NCI-H226 (cell line): ENCODE measurements around the gene HINT2.

ENCODE experiments used
- DNase-seq: peaks from one replicate; pipeline ENCODE4 v3.0.0-alpha.2; 2015

The HINT2 gene

DNA sequence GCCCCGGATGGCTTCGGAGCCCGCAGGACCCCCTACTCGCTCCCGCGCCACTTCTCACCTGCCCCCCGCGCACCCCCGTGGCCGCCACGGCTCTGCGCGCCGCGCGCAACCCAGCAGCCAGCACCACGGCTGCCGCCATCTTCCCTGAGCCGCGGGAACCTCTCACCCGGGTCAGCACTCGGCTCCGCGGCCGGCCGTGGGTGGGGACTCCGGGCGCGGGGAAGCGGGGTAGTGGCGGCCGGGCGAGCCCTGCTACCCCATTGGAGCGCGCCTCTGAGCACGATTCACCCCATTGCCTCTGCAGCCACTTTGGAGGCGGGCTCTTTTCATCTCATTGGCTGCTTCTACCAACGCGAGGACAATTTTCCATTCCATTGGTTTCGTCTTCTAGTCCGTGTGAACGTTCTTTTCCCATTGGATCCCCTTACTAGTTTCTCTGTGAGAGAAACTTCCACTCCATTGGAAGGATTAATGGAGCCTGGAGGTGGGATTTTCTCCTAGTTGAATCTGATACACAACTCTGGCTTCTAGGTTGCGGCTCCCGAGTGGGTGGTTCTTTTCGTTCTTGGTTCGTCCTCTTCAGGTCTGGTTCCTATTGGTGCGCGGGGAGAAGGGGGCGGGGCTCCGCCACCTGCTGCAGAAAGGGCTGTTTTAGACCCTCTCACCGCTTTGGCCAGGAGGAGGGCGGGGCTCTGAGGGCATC, at the start of gene HINT2:
HINT2 (minus strand) TSS at position 202 of the 703 bp plus-strand sequence; CDS start at position 139, 63 bp downstream.
- DNase-seq = peak; percentile 93

DNA sequence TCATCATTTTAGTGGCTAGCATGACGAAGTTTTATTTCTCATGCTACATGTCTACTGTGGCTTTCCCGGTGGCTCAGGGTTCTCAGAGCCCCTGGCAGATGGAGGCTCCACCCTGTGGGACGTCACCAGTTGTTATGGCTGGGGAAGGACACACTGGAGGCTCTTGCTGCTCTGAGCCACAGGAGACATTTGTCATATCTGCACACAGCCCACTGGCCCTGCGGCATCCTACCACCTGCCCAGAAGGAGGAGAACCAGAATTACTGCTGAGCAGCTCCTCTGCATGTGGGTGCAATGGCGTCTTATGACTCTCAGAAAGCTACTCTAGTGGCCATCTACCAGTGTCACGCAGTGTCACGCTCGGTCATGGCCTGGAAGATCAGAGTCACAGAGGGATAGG, 48.7 kb upstream of the HINT2 start:
- no peak for DNase-seq

DNA sequence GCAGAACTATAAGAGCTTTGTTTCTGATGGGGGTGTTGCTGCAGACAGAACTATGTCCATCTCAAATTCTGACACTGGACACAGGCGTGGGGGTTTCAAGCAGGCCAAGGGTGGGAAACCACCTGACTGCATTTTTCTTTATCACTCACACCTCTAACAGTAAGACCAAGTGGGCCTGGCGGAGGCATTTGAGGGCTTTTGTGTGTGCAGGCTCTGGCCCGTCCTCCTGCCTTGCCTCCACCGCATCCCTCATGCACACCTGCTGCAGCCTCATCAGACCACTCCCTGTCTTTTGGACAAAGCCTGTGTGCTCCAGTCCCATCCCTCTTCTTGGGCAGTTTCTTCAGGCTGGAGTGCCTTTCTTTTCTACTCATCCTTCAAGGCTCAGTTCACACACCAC, 47.5 kb upstream of the HINT2 start:
- DNase-seq = no peak

DNA sequence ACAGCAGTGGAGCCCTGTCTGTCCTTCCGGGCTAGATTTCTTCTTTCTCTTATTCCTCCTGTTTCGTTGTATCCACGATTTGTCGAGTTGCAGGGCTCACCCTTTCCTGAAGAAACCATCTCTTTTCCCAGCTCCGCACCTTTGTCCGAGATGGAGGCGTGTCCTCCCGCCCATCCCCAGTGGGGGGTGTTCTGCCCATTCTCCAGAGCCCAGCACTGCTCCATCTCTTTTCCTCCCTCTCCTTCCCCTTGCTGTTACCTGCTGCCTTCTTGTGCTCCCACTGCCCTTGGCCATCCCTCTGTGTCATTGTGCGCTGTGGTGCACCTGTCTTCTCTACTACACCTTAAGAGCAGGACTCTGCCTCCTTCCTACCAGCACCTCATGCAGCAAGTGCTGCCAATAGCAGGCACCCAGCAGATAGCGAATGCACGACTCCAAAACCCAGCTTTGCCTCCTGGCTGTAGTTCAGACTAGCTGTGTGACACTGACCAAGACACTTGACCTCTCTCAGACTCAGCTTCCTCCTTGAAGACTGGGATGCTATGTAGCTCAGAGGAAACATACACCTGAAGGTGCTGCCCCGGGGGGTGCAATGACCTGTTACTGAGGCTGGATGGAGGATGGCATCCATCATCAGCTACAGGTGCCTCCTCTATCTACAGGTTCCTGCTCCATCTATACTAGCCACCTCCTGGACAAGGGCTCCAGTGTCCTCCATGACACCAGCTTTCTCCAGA, 46.5 kb upstream of the HINT2 start:
- DNase-seq = no peak

DNA sequence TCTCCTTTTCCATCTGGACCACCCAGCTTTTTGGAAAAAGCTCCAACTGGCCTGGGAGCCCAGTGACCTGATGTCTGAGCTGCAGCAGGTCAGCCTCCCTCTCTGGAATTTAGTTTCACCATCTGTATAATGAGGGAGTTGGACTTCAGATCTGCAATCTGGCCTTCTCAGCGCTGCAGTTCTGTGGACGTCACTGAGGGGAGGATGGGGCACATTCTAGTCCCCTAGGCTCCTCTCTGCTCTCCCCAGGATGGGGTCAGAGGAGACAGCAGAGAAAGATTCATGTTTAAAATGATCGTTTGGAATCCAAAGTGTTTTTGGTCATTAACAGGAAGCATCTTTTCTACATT, 45.1 kb upstream of the HINT2 start:
- no peak for DNase-seq

DNA sequence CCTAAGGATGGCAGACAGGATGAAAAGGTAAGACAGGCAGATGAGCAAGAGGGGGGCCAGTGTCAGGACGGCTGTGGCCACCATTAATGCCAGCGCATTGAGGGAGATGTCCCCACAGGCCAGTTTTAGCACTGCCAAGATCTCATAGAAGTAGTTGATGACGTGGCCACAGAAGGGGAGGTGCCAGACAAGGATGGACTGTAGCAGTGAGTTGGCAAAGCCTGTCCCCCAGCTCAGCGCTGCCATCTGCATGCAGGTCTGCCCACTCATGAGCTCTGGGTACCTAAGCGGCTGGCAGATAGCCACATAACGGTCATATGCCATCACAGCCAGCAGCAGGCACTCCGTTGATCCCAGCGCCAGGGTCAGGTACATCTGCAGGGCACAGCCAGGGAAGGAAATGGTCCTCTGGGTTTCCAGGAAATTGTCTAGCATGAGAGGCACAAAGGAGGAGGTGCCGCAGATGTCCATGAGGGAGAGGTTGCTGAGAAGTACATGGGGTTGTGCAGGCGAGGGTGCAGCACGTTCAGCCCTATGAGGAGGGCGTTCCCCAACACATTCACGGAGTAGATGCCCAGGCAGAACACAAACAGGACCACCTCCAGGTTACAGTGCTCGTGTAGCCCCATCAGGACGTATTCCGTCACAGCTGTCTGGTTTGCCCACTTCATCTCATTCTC, 44.6 kb upstream of the HINT2 start:
- DNase-seq = no peak

DNA sequence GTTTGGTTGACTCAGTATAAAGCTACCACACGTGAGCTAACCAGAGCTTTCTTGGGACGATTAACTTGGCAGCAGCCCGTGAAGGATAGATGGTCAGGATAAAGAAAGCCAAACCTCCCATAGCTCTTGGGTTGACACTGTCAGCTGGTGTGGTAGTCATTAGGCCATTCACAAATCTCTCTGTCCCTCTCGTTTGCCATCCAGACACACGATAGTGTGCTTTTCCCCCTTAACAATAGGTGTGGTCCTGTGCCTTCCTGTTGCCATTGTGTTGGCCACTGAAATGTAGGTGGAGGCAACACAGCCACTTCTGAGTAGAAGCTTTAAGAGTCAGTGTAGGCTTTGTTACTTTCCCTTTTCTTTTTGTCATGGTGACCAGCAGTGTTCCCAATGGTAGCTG, 43.6 kb upstream of the HINT2 start:
- DNase-seq = no peak

DNA sequence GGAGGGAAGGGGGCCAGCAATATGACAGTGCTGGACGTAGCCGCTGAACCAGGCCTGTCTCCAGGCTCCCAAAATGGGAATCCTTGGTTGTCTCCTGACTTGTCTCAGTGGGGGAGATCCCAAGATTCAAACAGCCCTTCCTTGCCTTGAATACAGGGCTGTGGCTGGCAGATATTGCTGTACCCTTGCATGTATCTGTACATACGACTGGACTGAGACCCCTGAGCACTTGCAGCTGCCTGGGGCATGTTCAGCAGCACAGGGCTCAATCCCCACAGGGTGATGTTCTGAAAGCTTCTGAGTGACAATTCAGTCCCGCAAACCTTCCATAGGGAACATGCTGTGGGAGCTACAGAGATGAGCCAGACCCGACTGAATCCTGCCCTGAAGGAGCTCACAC, 42.0 kb upstream of the HINT2 start:
- DNase-seq = no peak

DNA sequence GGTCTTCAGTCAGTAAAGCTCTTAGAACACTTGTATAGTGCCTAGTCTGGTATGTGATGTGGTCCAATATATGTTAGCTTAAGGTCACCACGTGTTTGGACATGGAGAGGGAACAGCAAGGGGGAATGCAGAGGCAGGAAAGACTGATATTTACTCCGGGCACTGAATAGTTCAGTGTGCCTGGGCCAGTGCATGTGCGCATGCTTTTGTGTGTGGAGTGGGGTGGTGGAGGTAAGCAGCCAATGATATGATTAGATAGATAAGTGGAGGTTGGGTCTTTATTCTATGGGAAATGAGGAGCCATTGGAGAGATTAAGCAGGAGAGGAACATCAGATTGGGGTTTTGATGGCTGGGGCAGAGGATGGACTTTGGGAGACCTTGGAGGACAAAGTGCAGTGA, 41.4 kb upstream of the HINT2 start:
- DNase-seq = no peak

DNA sequence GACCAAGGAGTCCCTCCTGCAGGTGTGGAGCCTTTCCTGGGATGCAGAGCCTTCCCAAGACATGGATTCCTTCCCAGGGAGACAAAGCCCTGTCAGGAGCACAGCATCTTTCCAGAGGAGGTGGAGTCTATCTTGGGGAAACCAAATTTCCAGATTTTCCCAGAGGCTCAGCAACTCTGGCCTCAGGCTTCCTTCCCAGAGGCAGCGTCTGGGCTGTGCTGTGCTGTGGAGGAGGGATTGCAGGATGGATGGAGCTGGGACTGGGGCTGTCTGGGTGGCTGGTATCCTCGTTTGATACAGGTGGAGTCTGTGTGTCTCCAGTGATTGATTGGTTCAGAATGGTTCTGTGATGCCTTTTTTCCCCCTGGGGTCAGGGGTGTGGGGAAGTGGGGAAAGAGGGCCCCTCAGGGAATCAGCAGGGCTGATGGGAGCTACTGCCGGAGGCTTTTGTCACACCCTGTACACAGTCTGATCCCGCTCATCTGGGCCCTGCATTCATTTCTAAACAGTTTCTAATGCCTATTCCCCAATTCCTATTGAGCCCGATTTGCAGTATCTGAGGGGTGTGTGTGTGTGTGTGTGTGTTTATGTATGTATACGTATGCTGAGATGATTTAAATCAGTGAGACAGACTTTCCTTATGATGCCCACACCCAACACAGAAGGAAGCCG, 39.4 kb upstream of the HINT2 start:
- DNase-seq = no peak

DNA sequence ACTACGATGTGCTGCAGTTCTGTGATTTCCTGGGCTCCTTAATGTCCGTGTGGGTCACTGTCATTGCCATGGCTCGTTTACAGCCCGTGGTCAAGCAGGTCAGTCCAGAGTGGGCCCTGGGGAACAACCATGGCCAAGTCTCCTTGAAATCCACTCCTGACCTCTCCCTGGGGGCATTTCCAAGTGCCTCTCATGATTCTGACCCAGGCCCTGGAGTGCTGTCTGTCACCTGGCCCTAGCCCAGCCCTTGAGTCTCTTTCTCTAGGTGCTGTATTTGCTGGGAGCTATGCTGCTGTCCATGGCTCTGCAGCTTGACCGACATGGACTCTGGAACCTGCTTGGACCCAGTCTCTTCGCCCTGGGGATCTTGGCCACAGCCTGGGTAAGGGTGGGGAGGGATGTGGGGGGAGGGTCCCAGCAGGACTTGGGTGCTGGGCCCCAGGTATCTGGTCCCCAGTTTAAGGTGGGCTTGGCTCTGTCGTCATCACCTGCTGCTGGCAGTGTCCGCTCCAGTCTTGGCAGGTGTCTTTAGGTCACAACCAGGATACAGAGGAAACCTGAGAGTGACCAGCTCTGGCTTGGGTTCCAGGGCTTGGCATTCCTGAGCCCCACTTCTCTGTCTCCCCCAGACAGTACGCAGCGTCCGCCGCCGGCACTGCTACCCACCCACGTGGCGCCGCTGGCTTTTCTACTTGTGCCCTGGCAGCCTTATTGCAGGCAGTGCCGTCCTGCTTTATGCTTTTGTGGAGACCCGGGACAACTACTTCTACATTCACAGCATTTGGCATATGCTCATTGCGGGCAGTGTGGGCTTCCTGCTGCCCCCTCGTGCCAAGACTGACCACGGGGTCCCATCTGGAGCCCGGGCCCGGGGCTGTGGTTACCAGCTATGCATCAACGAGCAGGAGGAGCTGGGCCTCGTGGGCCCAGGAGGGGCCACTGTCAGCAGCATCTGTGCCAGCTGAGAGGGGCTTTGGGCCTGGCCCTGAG, 38.3 kb upstream of the HINT2 start:
- no peak for DNase-seq

DNA sequence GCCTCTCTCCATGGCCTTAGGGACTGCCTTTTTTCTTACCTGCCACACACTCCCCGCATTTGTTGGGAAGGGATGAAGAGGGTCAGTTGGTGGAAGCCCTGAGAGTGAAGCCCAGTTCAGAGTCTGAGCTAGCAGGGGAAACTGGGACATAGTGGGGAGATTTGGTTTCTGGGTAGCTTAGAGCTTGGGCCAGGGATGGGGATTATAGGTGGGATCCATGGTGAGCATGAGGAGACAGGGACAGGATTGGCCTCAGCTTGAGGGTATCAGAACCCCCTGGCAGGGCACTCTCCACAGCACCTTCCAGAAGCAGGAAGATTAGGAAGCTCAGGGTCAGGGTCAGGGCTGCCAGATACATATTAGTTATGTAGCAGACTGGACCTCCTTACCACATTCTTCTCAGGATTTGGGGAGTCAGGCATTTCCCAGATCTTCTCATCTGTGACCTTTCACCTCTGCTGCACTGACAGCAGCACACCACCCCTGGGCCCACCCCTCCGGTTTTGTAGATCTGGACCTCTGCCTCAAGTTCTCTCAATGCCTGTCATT, 37.5 kb upstream of the HINT2 start:
- DNase-seq = no peak

DNA sequence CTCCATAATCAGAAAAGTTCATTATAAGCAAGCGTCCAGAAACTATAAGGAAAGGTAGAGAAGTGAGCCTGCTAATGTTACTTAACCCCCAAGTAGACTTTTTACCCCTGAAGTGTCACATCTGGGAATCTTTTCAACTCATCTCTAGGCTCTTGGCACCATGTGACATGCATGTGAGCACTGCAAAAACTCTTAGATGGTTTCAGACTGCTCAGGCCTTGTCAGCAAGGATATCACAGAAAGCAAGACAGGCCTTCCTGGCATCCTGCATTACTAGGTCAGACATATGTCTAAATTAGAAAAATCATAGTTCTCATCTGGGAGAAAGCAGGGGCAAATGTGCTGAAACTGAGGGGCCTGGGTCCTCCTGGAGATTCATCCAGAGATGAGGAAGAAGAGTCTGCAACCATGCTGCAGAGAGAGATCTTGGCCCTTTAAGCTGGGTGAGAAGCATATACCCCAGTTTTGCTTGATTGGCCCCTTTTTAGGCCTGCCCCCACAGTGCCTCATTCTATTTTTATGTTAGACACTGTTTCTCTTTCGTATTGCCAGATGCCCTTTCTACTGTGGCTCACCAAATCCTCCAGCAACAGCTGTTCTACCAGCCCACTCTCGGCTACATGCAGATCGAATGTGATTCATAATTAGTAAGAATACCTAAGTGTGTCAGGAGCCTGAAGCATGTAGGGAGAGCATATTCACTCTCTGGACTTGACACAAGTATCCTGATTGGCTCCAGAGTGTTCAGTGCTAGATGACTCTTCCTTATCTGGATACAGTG, 33.1 kb upstream of the HINT2 start:
- DNase-seq = peak; percentile 63

DNA sequence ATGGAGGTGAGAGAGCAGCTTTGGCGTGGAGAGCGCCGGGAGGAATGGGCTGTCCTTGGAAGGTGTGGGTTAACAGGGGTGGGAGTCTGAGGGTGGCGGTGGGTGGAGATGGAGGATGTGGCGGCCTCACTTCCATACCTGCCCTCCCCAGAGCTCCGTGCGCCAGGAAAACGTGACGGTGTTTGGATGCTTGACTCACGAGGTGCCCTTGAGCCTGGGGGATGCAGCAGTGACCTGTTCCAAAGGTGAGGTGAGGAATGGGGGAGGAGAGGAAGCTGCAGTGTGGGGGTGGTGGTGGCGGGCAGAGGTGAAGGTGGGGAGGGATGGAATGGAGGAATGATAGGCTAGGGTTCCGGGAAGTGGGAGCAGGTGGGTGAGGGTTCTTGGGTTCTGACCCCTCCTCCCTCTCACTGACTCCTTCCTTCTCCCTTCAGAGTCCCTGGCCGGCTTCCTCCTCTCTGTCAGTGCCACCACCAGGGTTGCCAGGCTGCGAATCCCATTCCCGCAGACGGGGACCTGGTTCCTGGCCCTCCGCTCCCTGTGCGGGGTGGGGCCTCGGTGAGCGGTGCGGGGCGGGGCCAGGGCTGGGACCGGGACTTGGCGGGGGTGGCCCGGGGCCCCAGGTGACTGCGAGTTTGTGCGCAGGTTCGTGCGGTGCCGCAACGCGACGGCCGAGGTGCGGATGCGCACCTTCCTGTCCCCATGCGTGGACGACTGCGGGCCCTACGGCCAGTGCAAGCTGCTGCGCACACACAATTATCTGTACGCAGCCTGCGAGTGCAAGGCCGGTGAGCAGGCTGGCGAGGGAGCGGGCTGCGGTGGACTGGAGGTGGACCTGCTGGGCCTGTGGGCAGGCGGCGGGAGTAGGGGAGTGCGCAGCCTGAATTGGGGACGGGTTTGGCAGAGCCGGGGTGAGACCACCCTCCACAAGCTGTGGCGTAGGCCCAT, 31.3 kb upstream of the HINT2 start:
- DNase-seq = no peak

DNA sequence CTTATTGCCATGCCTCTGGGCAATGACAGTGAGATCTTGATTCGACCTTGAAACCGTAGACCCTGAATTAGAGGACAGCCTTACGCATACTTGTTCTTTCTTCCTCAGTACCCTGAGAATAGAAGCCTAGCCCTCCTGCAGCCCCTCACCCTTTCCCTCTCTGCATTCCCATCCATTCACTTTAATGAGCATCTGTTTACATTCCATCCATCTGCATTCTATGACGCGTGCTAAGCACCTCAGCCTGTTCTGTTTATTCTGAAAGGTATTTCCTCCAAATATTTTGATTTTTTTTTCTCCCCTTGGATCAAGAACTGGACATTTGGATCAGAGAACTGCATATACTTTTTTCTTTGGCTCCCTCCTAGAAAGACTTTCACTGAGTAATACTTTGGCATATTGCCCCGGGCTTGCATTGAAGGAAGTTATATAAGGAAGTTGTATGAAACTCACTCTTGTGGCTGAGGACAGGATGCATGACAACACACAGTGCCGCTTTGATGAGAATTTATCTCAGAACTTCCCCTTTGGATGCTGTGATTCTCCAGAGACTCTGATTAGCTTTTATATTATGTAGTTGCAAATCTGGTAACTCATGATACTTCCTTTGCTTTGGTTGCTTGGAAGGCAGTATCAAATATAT, 29.9 kb upstream of the HINT2 start:
- peak; percentile 61 for DNase-seq

DNA sequence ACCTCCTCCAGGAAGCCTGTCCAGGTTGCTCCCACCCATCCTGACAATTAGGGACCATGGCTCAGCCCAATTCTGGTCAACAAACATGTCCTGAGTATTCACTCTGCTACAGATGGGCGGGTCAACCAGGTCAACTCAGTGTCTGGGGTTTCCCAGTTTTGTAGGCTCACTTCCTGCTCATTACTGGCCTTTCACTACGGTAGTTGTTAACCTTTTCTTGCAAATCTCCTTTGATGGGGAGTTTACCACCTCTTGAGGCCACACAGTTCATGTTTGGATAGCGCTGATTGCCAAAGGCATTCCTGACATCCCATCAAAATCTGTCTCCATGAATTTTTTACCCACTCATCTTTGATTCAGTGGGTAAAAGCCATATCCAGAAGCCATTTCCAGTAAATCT, 28.0 kb upstream of the HINT2 start:
- DNase-seq = no peak

DNA sequence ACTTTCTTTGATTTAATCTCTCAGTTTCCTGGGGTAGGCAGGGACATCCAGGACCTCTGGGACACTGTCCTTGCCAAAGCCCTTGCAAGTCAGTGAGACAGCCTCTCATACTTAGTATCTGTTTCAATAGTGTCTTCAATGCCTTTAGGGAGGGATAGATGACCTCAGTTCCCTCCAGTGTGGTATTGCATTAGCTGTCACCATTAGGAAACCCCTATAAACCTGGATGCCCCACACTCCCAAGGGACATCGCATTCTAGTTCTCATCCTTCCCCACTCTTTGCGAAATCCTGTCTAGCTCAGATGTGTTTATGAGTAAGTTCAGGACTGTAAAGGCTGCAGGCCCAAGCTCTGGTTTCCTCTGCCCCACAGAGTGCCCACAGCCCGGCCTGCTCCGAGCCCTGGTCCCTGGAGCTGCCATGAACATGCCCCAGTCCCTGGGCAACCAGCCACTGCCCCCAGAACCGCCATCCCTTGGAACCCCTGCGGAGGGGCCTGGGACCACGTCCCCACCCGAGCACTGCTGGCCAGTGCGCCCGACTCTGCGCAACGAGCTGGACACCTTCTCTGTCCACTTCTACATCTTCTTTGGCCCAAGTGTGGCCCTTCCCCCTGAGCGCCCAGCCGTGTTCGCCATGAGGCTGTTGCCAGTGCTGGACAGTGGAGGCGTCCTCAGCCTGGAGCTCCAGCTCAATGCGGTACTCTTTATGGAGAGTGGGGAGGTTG, 27.3 kb upstream of the HINT2 start:
- DNase-seq = no peak

DNA sequence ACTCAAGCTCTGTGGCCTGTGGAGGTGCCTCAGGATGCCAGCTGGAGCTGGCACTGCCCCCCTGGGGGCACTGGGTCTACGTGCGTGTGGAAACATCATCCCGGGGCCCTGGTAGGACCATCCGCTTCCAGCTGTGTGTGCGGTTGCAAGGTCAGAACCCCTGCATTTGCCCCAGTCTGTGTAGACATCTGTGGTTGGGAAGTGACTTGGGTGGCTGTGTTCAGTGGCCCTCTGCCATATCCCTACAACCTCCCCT, 26.7 kb upstream of the HINT2 start:
- DNase-seq = no peak
